Fibroblast of mammary gland (primary cell): ENCODE results near the gene SMARCC1.

Experiments used
- DNase-seq: peaks from one replicate; pipeline ENCODE4 v3.0.0-alpha.2; 2010; ENCODE audit warnings: low read depth
- H3K4me3 ChIP-seq: 2 replicates; pipeline ENCODE4 v1.5.1; 2011; ENCODE audit warnings: low read depth, mild to moderate bottlenecking, low read length, moderate library complexity; ENCODE audit not compliant: control insufficient read depth
- CTCF ChIP-seq: conservative IDR thresholded peaks from 2 replicates; pipeline ENCODE4 v1.5.1; 2011; ENCODE audit warnings: low read depth, low read length, inconsistent platforms; ENCODE audit not compliant: control insufficient read depth, insufficient read depth

SMARCC1 gene

GRCh38 chr3:47588053-47588452, 193.6 kb downstream of the SMARCC1 start:
- no peak for TF ChIP-seq CTCF
- H3K4me3 ChIP-seq: no peak overlapping the region
- no peak for DNase-seq

GRCh38 chr3:47586746-47587145, 194.9 kb downstream of the SMARCC1 start:
- no peak for TF ChIP-seq CTCF
- H3K4me3 ChIP-seq: no peak overlapping the region
- DNase-seq: no peak

GRCh38 chr3:47583320-47584075, 198.2 kb downstream of the SMARCC1 start:
- no peak for TF ChIP-seq CTCF
- H3K4me3 ChIP-seq: no peak overlapping the region
- peak; percentile 34 for DNase-seq

- no peak for TF ChIP-seq CTCF
- H3K4me3 ChIP-seq: no peak overlapping the region
- no peak for DNase-seq
These were observed 199.9 kb downstream of the SMARCC1 start for GRCh38 chr3:47581835-47582234.

- TF ChIP-seq CTCF: no peak
- H3K4me3 ChIP-seq: no peak overlapping the region
- DNase-seq: no peak
These were observed 200.3 kb downstream of the SMARCC1 start for GRCh38 chr3:47581422-47581821.

GRCh38 chr3:47580481-47580880, 201.2 kb downstream of the SMARCC1 start:
- H3K4me3 ChIP-seq: no peak overlapping the region
- DNase-seq: no peak
- TF ChIP-seq CTCF: no peak
